AML-193 (cell line): ENCODE results near the gene SLC9A5.

Source experiments
- DNase-seq, 2 experiments: peaks; one replicate each; lab custom pipeline; 2025; lab: John Stamatoyannopoulos, UW

The SLC9A5 gene

DNA sequence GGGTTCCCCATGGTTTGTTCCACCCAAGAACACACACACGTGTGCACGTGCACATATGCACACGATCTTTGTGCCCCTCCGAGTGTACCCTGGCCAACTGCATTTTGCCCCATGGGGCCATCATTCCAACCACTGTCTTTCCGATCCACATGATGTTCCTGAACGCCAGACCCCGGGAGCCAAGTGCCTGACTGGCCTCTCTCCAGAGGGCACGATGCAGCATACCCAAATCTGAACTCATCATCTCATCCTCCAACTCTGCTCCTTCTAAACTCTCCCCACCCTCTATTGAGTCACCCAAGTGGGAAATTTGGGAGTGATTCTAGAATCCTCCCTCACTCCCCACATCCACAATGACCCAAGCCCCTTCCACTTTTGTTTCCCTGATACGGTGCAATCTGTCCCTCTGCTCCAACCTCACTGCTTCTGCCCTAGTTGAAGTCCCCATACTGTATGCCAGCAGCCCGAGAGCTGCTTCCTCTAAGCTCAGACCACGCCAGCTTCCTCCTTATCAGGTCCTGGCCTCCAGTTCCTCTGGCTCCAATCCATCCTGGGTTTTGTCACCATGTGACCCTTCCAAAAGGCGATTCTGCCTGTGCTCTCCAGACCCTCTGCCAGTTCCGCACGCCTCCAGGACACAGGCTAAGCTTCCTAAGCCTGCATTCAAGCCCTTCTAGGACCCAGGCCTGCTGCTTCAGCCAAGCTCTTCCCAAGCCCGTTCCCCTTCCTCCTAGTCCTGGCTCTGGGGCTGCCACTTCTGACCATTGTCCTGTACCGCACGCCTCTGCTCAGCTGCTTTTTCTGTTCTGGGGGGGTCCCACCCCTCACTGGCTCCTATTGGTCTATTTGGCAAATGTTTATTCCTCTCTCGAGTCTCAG, 31.9 kb upstream of the SLC9A5 start:
- peak; percentile 59 to 67 for DNase-seq

DNA sequence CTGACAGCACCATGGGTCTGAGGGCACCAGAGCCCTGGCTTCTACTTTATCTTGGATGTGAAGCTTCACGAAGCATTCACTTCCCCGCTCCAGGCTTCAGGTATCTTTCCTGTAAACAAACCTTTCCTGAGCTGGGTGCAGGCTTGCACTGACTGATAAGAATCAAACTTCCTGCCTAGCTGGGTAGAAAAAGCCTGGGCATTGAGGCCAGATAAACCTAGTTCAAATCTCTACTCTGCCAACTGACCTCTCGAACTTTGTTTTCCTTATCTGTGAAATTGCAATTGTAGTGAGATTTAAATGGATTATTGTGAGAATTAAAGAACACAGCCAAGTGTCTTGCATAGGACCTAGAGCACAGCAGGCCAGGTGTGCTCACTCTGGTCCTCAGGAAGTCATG, 24.8 kb upstream of the SLC9A5 start:
- DNase-seq: no peak

DNA sequence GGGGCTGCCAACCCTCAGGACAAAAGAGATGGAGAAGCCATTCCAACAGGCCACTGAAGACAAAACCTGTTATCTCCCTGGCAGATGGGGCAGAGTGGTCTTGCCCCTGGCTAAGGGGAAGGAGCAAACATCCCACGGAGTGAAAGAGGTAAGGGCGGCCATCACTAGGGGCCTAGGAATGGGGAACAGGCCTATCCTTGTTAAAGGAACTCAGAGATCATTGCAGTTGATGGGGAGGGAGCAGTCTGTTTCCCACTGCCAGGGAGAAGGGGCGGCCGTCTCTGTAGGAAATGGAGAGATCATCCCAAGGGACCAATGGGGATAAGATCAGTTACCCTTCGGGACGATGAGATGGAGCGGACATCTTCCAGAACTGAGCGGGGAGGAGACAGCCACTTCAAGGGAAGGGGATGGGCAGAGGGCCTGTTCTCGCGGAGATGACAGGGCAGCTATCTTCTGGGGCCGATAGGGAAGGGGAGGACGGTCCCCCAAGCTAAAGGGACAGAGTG, 22.4 kb upstream of the SLC9A5 start:
- no peak for DNase-seq

DNA sequence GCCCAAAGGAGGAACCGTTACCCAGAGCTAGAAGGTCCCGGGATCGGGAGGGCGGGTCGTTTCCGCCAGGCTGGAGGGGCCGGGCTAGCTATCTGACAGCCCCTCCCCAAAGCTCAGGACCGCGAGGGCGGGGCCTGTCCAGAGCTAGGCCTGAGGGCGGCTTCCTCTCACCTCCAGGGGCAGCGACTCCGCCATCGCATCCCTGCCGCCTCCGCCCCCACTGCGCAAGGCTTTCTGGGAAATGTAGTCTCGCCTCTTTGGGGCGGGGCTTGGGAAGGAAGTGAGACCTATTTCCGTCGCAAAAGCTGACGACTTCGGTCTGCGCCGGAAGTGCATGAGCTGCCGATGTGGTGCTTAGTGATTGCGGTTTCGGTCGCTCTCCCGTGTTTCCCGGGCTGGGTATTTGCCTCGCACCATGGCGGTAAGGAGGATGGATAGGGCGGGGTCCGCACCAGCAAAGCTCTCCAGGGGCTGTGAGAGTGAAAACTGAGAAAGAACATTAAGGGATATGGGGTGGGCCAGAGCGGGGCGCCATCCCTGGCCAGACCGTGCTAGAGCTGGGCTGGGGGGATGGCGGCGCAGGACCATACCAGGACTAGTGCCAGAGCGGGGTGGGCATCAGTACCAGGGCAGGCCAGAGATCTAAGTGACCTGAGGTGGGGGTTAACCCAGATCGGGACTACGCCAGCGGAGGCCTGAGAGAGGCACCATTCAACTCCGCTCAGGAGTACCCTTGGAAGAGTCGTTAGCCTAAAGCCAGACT, 21.8 kb upstream of the SLC9A5 start, which contains the start of gene TMEM208:
Gene TMEM208, plus strand, starts transcription at position 327 of the 763 bp plus-strand sequence. Its CDS starts 89 bp downstream, at position 416.
- peak; percentile 91 to 95 for DNase-seq

DNA sequence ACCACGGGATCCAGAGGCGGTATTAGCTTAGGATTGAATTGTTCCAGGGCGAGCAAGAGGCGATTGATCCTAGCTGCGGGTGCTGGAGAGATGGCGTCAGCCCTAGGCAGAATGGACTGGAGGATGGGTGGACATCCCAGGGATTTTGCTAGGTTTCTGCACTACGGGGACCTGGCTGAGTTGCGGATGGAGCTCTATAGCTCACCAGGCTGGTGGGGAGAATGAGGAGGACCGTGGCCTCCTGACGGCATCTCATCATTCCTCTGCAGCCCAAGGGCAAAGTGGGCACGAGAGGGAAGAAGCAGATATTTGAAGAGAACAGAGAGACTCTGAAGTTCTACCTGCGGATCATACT, 21.2 kb upstream of the SLC9A5 start:
- DNase-seq: no peak

DNA sequence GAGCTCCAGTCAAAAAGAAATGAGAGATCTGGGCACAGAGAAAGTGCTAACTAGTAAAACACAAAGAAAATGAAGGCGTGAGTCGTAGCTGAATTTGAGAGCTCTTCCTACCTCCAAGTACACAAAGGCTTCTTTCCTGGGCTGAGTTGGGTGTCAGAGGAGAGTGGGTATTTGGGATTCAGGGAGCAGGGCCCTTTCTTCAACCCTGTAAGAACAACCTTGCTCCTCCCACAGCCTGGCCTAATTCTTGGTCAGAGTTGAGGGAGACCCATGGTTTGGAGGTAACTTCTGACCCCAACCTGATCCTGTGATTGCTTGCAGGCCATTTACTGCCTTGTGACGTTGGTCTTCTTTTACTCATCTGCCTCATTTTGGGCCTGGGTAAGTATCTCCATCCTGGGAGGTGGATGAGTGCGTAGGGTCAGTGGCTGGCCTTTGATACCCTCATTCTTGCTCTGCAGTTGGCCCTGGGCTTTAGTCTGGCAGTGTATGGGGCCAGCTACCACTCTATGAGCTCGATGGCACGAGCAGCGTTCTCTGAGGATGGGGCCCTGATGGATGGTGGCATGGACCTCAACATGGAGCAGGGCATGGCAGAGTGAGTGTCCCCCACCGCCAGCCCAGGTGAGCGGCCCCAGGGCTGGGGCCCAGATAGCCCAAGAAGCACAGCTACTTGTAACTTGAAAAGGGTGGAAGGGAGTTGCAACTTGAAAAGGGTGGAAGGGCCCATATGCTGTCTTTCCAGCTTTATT, 20.6 kb upstream of the SLC9A5 start:
- DNase-seq: no peak

DNA sequence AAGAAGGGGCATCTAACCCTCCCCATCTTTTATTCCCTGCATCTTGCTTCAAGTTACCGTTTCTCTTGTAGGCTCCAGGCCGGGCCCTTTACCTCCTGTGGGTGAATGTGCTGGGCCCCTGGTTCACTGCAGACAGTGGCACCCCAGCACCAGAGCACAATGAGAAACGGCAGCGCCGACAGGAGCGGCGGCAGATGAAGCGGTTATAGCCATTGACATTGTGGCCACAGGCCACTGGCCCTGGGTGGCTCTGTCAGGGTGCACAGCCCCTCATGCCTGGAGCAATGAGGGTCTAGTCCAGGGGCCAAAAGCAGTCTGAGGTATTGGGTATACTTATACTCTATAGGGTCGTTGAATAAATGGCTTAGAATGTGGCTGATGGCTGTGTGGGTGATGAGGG, 19.9 kb upstream of the SLC9A5 start:
- no peak for DNase-seq

DNA sequence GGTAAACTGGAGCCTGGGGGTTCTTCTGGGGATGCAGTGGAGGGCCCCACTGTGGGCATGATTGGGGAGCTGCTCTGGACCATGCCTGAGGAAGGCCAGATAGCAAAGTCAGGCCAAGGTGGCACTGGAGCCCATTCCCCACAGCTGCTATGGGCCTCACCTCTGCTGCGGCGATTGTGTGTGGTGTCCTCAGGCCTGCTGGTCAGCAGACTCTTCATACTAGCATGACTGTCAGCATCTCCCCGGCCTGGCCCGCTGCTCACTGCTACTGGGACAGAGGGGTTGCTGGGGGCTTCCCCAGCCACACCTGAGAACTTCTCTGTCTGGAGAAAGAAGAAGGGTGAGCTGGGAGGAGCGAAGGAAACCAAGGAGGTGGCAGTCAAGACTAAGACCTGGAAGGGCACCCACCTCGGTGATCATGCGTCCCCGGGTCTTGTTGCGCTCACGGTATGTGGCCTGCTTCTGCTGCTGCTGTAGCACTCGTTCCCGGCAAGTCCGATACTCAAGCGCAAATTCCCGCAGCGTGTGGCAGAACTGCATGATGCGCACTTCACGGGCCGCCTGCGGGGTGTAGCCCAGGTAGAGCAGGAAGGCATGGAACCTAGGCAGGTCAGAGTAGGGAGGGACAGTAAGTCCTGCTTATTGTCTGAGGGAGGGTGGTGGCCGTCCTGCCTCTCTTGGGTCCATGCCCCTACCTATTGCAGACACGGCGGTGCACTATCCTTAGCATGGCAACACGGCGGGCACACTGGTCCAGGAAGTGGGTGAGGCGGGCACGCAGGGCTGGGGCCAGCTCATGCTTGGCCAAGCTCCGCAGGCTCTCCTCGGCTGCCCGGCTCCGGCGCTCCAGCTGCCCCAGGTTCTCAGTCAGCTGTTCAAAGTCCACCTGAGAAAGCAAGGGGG, 18.6 kb upstream of the SLC9A5 start:
- no peak for DNase-seq

DNA sequence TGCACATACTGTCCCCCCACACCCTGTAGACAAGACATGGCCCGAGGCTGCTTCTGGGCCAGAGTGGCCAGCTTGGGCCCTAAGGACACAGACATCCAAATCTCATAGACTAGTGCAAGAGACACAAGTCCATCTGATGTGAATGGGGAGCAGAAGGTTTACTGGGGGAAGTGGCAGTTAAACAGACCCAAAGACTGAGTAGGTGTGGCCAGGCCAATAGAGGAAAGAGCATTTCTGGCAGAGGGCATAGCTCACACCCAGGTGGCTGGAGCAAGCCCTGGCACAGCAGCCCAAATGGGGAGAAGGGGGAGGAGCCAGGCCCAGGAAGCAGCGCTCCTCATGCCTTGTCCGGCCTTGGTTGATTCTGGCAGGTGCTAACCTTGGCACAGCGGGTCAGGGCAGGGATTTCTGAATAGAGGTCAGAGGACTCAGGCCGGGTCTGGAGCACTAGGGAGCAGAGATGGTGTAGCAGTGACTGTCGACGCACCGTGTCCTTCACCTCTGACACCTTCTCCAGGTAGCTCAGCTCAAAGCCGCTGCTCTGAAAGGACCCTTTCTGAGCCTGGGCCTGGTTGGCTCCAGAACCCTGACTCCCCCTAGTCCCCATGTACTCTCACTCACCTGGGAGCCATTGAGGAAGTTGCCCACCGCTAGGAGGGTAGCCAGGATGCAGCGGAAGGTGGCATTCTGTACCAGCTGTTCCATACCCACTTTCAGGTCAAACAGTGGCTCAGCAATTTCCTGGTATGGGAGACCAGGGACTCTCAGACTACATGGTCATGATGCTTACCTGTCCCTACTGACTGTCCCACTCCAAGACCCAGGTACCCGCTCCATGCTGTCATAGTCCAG, 17.7 kb upstream of the SLC9A5 start:
- no peak for DNase-seq

DNA sequence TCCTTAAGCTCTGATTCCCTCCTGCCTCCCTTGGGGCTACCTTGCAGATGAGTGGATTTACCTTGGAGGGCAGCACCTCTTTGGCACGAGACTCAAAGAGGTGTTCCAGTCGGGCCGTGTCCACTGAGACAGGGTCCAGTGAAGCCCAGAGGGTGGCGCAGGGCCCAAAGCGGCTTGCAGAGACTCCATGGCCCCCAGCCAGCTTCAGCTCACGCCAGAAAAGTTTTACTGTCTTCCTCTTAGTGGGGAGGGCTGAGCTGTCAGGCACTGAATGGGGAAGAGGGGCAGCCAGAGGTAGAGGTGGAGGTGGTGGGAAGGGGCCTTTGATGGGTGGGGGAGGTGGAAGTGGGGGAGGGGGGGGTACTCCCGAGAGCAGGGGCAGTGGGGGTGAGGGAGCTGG, 15.2 kb upstream of the SLC9A5 start:
- no peak for DNase-seq

DNA sequence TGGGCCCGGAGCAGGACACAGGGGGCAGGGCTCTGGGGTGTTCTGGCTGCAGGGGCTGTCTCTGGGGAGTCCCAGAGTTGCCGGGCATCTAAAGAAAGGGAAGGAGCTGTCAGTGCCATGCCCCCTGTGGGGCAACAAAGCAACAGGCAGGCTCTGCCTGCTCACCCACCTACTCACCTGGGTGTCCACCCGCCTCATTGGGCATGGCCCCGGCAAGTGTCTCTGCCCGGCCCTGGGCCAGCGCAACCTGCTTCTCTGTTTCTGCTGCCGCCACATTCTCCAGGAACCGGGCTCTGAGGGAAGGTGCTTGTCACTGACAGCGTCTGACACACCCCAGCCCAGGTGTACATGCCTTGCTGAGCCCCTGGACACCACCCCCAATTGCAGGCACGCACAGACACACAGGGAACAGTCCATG, 14.6 kb upstream of the SLC9A5 start:
- no peak for DNase-seq

DNA sequence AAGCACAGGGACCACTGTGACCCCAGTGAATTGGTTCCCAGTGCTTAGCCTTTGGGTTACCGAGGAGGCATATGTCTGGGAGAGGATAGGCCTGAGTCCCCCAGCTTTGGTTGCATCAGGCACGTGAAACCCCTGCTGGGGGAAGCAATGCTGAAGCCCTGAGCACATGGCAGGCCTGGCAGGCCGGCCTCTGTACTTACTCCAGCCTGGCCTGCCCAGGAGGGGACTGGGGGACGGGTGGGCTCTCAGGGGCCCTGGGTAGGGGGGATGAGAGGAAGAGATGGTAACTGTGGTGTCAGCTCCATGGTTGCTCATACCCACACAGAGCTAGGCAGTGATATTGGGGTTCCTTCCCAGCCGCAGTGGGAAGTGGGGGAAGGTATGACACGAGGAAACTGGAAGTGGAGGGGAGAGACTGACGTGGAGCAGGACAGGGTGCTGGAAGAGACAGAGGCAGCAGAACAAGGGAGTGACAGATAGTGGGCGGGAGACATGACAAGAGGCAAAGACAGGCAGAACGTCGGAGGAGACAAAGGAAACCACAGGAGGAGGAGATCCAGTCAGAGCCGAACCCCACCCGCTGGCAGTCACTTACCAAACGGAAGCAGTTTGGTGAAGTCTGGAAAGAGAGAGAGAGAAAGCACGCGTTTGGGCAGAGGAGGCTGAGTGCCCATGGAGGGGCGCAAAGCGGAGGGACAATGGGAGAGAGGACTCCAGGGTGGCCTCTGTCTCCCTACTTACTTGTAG, 12.8 kb upstream of the SLC9A5 start:
- no peak for DNase-seq

DNA sequence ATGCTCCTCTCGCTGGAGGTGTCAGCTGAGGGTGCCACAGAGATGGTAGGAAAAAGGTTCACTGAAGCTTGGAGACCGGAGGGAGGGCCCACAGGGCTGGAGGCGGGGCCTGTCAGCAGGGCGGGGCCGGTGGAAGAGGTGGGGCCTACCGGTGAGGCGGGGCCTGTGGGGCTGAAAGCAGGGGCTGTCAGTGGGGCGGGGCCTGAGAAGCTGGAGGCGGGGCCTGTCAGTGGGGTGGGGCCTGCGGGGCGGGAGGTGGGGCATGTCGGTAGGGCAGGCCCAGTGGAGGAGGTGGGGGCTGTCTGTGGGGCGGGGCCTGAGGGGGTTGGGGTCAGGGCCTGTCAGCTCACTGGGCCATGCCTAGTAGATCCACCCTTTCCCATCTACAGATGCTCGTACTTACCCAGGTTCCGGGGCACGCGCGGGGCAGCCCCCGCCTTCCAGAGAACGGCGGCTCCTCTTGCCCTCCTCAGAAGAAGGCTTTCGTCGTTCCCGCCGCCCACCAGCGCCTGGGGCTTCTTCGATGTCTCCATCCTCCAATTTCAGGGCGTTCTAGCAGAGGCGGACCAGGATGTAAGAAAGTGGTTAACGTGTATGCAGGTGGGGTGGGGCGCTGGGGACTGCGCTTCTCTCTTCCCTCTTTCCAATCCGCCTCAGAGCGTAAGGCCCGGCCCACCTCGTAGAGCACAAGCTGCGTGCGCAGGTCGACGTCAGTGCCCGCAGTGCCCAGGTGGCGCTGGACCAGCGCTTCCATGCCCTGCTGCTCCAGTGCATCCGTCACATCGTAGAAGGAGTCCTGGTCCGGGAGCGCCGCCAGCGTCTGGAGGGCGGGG, 12.0 kb upstream of the SLC9A5 start:
- DNase-seq: no peak

DNA sequence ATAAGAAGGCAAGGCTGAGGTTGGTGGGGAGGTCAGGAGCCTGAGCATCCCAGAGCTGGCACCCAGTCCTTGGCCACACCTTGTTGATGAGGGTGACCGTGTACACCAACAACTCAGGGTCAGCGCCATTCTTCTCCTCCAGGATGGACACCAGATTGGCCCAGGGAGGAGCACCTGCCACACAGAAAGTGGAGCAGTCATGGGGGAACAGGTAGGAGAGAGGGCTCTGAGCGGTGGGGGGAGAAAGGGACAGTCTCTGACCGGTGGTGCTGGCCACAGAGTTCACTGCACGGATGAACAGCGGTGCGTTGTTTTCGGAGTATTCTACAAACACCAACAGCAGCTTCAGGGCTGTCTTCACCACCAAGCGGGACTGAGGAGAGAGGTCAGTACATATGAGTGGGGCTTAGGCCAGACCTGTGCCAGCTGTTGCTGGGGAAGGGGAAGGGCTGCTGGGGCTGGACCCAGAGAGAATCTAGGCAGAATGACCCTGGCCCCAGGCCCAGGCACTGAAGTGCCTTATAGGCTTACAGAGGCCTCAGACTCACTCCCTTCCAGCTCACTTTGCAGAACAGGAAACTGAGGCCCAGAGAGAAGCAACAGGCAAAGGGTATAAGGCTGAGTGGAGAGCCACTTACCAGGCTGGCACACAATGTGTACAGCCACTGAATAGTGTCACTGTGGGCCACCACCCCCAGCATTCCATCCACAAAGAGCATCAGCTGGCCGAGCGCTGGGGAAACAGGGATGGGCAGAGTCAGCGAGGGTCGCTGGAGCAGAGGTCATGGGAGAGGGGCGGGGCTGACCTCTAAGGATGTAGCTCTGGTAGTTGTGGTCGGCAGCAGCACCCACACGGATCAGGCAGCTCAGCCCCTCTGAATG, 11.1 kb upstream of the SLC9A5 start:
- DNase-seq: no peak

DNA sequence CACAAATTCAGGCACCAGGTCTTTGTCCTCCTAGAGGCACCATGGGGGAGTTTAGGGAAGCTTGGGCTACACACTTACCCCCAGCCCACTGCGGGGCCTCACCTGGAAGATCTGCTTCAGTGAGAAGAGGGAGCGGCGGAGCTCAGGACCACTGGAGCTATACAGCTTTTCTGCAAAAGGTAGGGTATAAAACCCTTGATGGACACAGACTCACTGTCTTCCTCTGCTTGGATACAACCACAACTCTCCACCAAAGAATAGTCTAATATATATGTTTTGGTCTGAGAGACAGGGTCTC, 10.6 kb upstream of the SLC9A5 start:
- no peak for DNase-seq

DNA sequence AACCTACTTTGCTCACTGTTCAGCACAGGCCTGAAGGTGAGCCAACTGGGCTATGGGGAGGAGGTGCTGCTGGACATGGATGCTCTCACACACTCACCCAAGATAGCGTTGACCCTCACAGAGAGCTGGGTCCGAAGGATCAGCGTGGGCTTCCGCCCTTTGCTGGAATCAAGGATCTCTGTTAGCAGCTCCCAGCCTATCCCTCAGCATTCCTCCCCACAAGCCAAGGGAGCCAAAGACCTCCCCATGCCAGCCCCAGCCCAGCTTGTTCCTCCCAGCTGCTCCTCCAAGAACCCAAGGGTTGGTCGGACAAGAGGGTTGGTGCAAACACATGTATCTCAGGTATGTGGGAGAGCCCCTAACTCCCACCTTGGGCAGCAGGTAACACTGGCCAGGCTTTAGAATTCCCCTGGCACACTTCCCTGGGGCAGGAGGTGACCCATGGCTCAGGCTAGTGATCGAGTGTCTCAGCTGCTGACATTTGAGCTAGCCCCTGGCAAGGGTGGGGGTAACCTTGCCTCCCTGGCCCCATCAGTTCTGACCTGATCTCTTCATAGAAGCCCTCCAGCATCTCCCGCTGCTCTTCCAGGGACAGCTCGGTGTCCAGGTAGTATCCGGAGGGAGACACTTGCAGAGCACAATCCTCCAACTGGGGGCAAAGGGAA, 9.8 kb upstream of the SLC9A5 start:
- no peak for DNase-seq

DNA sequence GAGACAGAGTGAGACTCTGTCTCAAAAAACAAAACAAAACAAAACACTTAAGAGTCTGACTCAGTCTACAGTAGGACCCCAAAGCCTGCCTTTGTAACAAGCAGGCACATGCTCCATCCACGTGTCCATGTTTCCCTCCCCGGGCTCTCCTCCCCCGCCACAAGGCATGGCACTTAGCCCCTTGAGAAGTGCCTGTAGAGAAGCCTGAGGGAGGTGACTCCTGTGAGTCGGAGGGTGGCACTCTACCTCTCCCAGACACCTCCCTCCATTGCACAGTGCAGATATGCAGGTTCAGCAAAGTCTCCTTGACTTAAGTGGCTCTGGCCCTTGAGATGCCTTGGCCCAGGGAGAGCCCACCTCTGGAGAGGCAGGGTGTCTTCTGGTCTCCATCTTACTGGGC, 8.3 kb upstream of the SLC9A5 start:
- DNase-seq: no peak
